Body of pancreas (tissue), 4 donors: ENCODE measurements around the gene IRAK3.

Experiments used
- CTCF ChIP-seq, 7 experiments: fragments of 450-650 bp in 4 of 7; fragments of 200-600 bp in 3 of 7; sonication (generic) in 3 of 7; IDR thresholded peaks; one replicate each; pipeline ENCODE4 v1.5.1; 2016 to 2019; ENCODE audit warnings: antibody characterized with exemption in 7 of 7
- POLR2A ChIP-seq, 3 donors: fragments of 450-650 bp; IDR thresholded peaks; one replicate each; pipeline ENCODE4 v1.6.1; 2016; ENCODE audit warnings: antibody characterized with exemption in 3 of 3, mild to moderate bottlenecking in 2 of 3

GRCh38 chr12:66140731-66141130, 48.3 kb upstream of the IRAK3 start:
- TF ChIP-seq CTCF (IDR thresholded peaks at IDR 0.05) (no peak), POLR2A (IDR thresholded peaks at IDR 0.05) (no peak)
